LNCaP clone FGC (cell line): ENCODE measurements around the gene CADPS.
A peak's percentile ranks its signal among the peaks of the same experiment; 100 is the strongest.

Experiments
- DNase-seq: peaks from one replicate; pipeline ENCODE4 v3.0.0-alpha.2; 2011; ENCODE audit warnings: low read depth
- H3K4me3 ChIP-seq: 2 replicates; pipeline ENCODE4 v1.5.1; 2011; ENCODE audit warnings: mild to moderate bottlenecking, low read depth, low read length, control low read depth
- CTCF ChIP-seq: IDR thresholded peaks from 2 replicates; pipeline ENCODE4 v1.5.1; 2012; ENCODE audit warnings: mild to moderate bottlenecking; ENCODE audit not compliant: control insufficient read depth, insufficient read depth; ENCODE audit errors: extremely low read depth

CADPS gene

GRCh38 chr3:62888778-62889177 lies 13.6 kb upstream of the CADPS start:
- TF ChIP-seq CTCF = no peak
- H3K4me3 ChIP-seq = no peak overlapping the region
- DNase-seq = no peak

GRCh38 chr3:62888180-62888579 lies 13.0 kb upstream of the CADPS start:
- TF ChIP-seq CTCF = no peak
- DNase-seq = no peak
- H3K4me3 ChIP-seq = no peak overlapping the region

GRCh38 chr3:62885136-62885535 lies 9.9 kb upstream of the CADPS start:
- no peak for DNase-seq
- H3K4me3 ChIP-seq = no peak overlapping the region
- TF ChIP-seq CTCF = no peak

GRCh38 chr3:62884096-62884870 lies 9.1 kb upstream of the CADPS start:
- no peak for DNase-seq
- TF ChIP-seq CTCF = no peak
- H3K4me3 ChIP-seq = no peak overlapping the region

GRCh38 chr3:62882676-62883200 lies 7.5 kb upstream of the CADPS start:
- TF ChIP-seq CTCF = no peak
- DNase-seq = no peak

GRCh38 chr3:62876064-62876463 lies 848 bp upstream of the CADPS start:
- DNase-seq = peak; percentile 8
- H3K4me3 ChIP-seq = no peak overlapping the region
- TF ChIP-seq CTCF = no peak

More at GRCh38 chr3:62882676-62883200, 7.5 kb upstream of the CADPS start:
- H3K4me3 ChIP-seq = no peak overlapping the region
